Ovary (tissue), 9 donors: ENCODE data around the gene DYNC1I1. TPM values are rescaled to one million over a fixed set of nuclear protein-coding genes. Genes with fewer than 3 reads are reported as not detected.

Source experiments
- DNase-seq, 5 donors: peaks; one replicate each; pipeline ENCODE4 v3.0.0-alpha.2; 2019 to 2020
- H3K27ac ChIP-seq, 2 donors: fragments of 200-600 bp; one replicate each; pipeline versions ENCODE4 v1.5.1 to v1.8.0; 2019 to 2022
- H3K27me3 ChIP-seq: fragments of 200-600 bp; one replicate; pipeline ENCODE4 v1.8.0; 2022
- H3K36me3 ChIP-seq: fragments of 200-600 bp; sonication (generic); one replicate; pipeline ENCODE4 v1.5.1; 2019
- H3K4me1 ChIP-seq: one replicate; pipeline ENCODE4 v1.8.1; 2013; ENCODE audit warnings: mild to moderate bottlenecking, moderate library complexity; ENCODE audit not compliant: insufficient read depth
- H3K4me3 ChIP-seq: fragments of 200-600 bp; sonication (generic); one replicate; pipeline ENCODE4 v1.5.1; 2017
- H3K9me3 ChIP-seq, 2 donors: fragments of 200-600 bp in 1 of 2; sonication (generic) in 1 of 2; one replicate each; pipeline versions ENCODE4 v1.5.1 to v1.8.1; 2013 to 2019; ENCODE audit warnings: mild to moderate bottlenecking in 1 of 2, moderate library complexity in 1 of 2
- CTCF ChIP-seq, 3 donors: fragments of 450-650 bp in 2 of 3; fragments of 200-600 bp in 1 of 3; IDR thresholded peaks; one replicate each; pipeline versions ENCODE4 v1.5.1 to v1.8.0; 2016 to 2022; ENCODE audit warnings: antibody characterized with exemption in 3 of 3, mild to moderate bottlenecking in 1 of 3
- EP300 ChIP-seq: sonication (generic); formaldehyde crosslinking; IDR thresholded peaks from one replicate; pipeline ENCODE4 v1.6.1; 2017; ENCODE audit warnings: antibody characterized with exemption
- POLR2A ChIP-seq: fragments of 450-650 bp; IDR thresholded peaks from one replicate; pipeline ENCODE4 v1.6.1; 2017; ENCODE audit warnings: antibody characterized with exemption, mild to moderate bottlenecking, moderate library complexity
- WGBS, 3 donors: extraction: QIAGEN DNeasy Blood & Tissue Kit in 1 of 3; methylation state at CpG; one replicate each; pipeline versions ENCODE4 v1.1.5 to v1.1.7; 2013 to 2017; 5-methylcytosine and 5-hydroxymethylcytosine counted together
- intact Hi-C, 4 donors: fragments of 100-400 bp; cut with DNase I; formaldehyde crosslinking; loops; one replicate each; pipeline versions ENCODE4 v1.11.0 to v1.15.1; 2022 to 2023
- polyA plus RNA-seq, 2 donors: library from polyadenylated mRNA; stranded (reverse); fragments of 200-250 nt in 1 of 2; fragments of 350-450 nt in 1 of 2; fragmentation: Illumina TruSeq in 1 of 2; extraction: RNeasy Lipid Tissue Mini Kit (QIAGEN cat#74804) in 1 of 2; gene quantifications; one replicate each; pipeline ENCODE4 v1.2.3, GENCODE V29; 2013 to 2014
- total RNA-seq, 7 donors: library from RNA; depleted of rRNA in 2 of 7; stranded (reverse); fragments of >200 nt in 2 of 7; fragmentation: NEBNext Ultra II Directional in 3 of 7; extraction: Animal tissue kit (Norgen Biotek cat#: 25700) in 3 of 7; gene quantifications; one replicate each; pipeline versions ENCODE4 v1.1.0 to v1.2.4, GENCODE V29; 2016 to 2023
- donor health status: DM: no; HTN: no; CAD: no; lungs with moderate emphysema.
- donor health status: DM: no; HTN: no; CAD: no.
- donor health status: Bipolar disorder and iron deficiency.
- donor health status: DM: yes; HTN: yes; CAD: no.
- donor health status: DM: no; HTN: no; CAD: no.
- donor health status: DM: yes; HTN: yes; CAD: no.

Gene DYNC1I1
- total and polyA plus RNA-seq, 9 donors, result 4.2 to 19.3 (median 6.9) TPM

DNA sequence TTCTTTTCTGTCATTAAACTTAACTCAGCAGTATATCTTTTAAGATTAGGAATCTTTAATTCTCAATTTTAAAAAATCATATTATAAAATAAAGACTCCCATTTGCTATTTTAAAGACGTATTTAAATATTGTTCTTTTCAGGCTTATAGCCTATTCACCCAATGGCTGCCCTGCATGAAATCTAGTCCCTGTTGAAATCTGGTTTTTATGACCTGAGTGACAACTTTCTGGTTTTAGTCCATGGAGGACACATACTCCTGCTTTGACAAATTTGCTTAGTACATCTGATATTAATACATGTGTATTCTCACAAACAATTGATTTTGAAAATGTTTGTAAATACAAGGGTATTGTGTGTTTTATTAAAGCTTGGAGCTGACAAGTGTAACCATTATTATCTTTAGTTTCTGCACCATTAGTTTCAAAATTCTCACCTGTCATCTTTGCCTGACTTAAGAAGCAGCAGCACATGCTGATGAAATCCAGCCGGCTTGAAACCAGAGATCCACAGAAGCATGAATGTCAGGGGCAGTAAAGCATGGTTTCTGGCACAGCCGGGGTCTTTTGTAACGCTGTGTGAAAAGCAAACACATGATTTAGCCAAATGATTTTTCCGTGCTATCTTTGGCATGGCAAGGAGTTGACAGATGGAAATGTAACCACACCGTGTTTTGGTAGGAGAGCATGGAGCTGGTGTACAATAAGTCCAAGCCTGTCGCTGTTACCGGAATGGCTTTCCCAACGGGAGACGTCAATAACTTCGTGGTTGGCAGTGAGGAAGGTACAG, 262.8 kb downstream of the DYNC1I1 start:
- Histone ChIP-seq H3K4me3 (no peak overlapping the region), H3K27ac (no peak overlapping the region), H3K4me1 (no peaks in the 10 kb centered on the region), H3K9me3 (no peaks in the 10 kb centered on the region), H3K27me3 (no peaks in the 10 kb centered on the region), H3K36me3 (no peaks in the 10 kb centered on the region)
- intact Hi-C loops, result no loop called here
- DNase-seq, result no peak
- WGBS, 3 donors, result 72 to 83% (median 74%) methylated on average over 11 of the region's 11 CpGs
- TF ChIP-seq POLR2A, result no peak

- no peak overlapping the region for H3K27ac ChIP-seq
- no peak for DNase-seq
- H3K4me3 ChIP-seq, result no peak overlapping the region
- TF ChIP-seq POLR2A (no peak), EP300 (no peak), CTCF (IDR thresholded peaks at IDR 0.05) (no peak)
- WGBS, 3 donors, result 82 to 87% (median 85%) methylated on average over 3 of the region's 3 CpGs
- intact Hi-C loops, result loop anchor here in 1 of 4 donors (10.0 kb wide), 1 partner anchor 116 kb away; no protein-coding TSS in a partner anchor
- no peaks in the 10 kb centered on the region for H3K27me3 ChIP-seq
- no peaks in the 10 kb centered on the region for H3K9me3 ChIP-seq
- H3K36me3 ChIP-seq, result no peaks in the 10 kb centered on the region
- H3K4me1 ChIP-seq, result peaks cover 2% of the 10 kb centered on the region
Observed at GRCh38 chr7:96040250-96040772, 268.0 kb downstream of the DYNC1I1 start.

DNA sequence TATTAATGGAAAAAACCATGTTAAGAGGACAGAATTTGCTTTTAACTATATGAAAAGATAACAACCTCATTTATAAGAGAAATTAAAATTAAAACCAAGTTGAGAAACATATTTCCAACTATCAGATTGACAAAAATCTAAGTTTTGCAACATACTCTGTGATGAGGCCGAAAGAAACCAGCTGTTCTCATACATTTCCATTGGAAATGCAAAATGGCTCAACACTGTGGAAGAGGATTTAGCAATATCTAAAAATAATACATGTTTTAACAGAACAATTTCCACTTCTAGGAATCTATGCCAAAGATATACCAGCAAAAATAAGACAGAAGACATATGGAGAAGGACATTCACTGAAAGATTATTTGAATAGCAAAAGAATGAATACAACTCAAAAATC, 268.8 kb downstream of the DYNC1I1 start:
- Histone ChIP-seq H3K4me3 (no peak overlapping the region), H3K4me1 (peaks cover 4% of the 10 kb centered on the region), H3K36me3 (no peaks in the 10 kb centered on the region), H3K27me3 (no peaks in the 10 kb centered on the region), H3K27ac (no peak overlapping the region), H3K9me3 (no peaks in the 10 kb centered on the region)
- intact Hi-C loops, result loop anchor here in 1 of 4 donors (10.0 kb wide), 1 partner anchor 116 kb away; no protein-coding TSS in a partner anchor
- no peak for DNase-seq
- 88 to 92% (median 90%) methylated on average over 1 of the region's 1 CpG for WGBS, 3 donors
- no peak for TF ChIP-seq EP300

DNA sequence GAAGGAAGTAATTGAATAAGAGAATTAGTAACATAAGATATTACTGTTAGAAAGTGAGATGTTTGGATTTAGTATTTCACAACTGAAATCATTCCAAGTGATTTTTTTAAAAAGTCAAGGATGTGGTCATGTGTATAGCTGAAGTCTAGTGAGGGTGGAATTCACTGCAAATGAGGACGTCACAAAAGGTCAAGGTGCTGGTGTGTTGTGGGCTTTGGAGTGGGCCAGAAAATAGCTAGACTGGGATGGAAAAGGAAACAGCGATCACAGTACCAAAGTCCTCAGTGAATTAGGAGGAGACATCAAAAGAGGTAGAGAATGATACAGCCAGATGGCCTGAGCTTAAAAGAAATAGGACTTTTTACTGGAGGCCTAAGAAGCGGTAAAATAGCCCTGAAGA, 272.8 kb downstream of the DYNC1I1 start:
- TF ChIP-seq EP300 (no peak), POLR2A (no peak), CTCF (IDR thresholded peaks at IDR 0.05) (no peak)

GRCh38 chr7:96045919-96046318, 273.6 kb downstream of the DYNC1I1 start:
- peak overlapping the region in 1 of 2 donors; percentile 73 for H3K27ac ChIP-seq
- 74 to 86% (median 79%) methylated on average over 4 of the region's 4 CpGs for WGBS, 3 donors
- intact Hi-C loops, result loop anchor here in 1 of 4 donors (10.0 kb wide), 1 partner anchor 121 kb away; no protein-coding TSS in a partner anchor
- peak in 1 of 5 donors; percentile 16 for DNase-seq
- TF ChIP-seq EP300, result no peak
- no peak for TF ChIP-seq CTCF (IDR thresholded peaks at IDR 0.05)
- TF ChIP-seq POLR2A, result no peak
- no peak overlapping the region for H3K4me3 ChIP-seq
- H3K9me3 ChIP-seq, result no peaks in the 10 kb centered on the region
- H3K36me3 ChIP-seq, result no peaks in the 10 kb centered on the region
- H3K4me1 ChIP-seq, result peaks cover 4% of the 10 kb centered on the region
- no peaks in the 10 kb centered on the region for H3K27me3 ChIP-seq

More for the DNA sequence above, 272.8 kb downstream of the DYNC1I1 start:
- WGBS, 3 donors, result 19 to 46% (median 21%) methylated on average over 3 of the region's 3 CpGs
- Histone ChIP-seq H3K4me1 (peaks cover 4% of the 10 kb centered on the region), H3K36me3 (no peaks in the 10 kb centered on the region), H3K27ac (peak overlapping the region in 1 of 2 donors; percentile 73), H3K27me3 (no peaks in the 10 kb centered on the region), H3K9me3 (no peaks in the 10 kb centered on the region), H3K4me3 (no peak overlapping the region)
- DNase-seq, result peak; percentile 49 to 63 (median 62)
- intact Hi-C loops, result loop anchor here in 1 of 4 donors (10.0 kb wide), 1 partner anchor 120 kb away; no protein-coding TSS in a partner anchor
